GM23338 (cell line): ENCODE results near the gene ZNF516. TPM values are rescaled to one million over a fixed set of nuclear protein-coding genes. Genes with fewer than 3 reads are reported as not detected.

Source experiments
- ATAC-seq: fragments of 200-7000 bp; cut with Tn5 transposase; 3 replicates; pipeline ENCODE4 v1.9.1; 2020
- DNase-seq: peaks from one replicate; pipeline ENCODE4 v3.0.0-alpha.2; 2015; ENCODE audit warnings: low spot score
- H2AFZ ChIP-seq: fragments of 200-600 bp; sonication (generic); 2 replicates; pipeline ENCODE4 v1.8.0; 2016; ENCODE audit warnings: antibody characterized with exemption, mild to moderate bottlenecking, moderate library complexity
- H3F3A ChIP-seq: fragments of 200-600 bp; sonication (generic); replicated peaks from 2 replicates; pipeline ENCODE4 v1.8.0; 2017; ENCODE audit warnings: antibody characterized with exemption, mixed run types, low read depth
- H3K27ac ChIP-seq: fragments of 200-600 bp; sonication (generic); 2 replicates; pipeline ENCODE4 v1.6.1; 2016; ENCODE audit warnings: low read depth
- H3K27me3 ChIP-seq: fragments of 200-600 bp; sonication (generic); 2 replicates; pipeline ENCODE4 v1.8.0; 2016; ENCODE audit warnings: mild to moderate bottlenecking, mixed run types, moderate library complexity; ENCODE audit not compliant: insufficient read depth
- H3K36me3 ChIP-seq: fragments of 200-600 bp; sonication (generic); 2 replicates; pipeline ENCODE4 v1.8.0; 2016; ENCODE audit warnings: mild to moderate bottlenecking; ENCODE audit not compliant: insufficient read depth
- H3K4me1 ChIP-seq: fragments of 200-600 bp; sonication (generic); 2 replicates; pipeline ENCODE4 v1.8.0; 2016; ENCODE audit warnings: mild to moderate bottlenecking, moderate library complexity; ENCODE audit not compliant: insufficient read depth
- H3K4me2 ChIP-seq: fragments of 200-600 bp; sonication (generic); 2 replicates; pipeline ENCODE4 v1.7.1; 2017; ENCODE audit warnings: mixed run types
- H3K4me3 ChIP-seq: fragments of 200-600 bp; sonication (generic); 2 replicates; pipeline ENCODE4 v1.6.1; 2016; ENCODE audit warnings: mixed run types
- H3K79me2 ChIP-seq: fragments of 200-600 bp; sonication (generic); replicated peaks from 2 replicates; pipeline ENCODE4 v1.8.0; 2017; ENCODE audit warnings: mild to moderate bottlenecking; ENCODE audit not compliant: insufficient read depth
- H3K9me2 ChIP-seq: fragments of 200-600 bp; sonication (generic); 2 replicates; pipeline ENCODE4 v1.8.0; 2017; ENCODE audit not compliant: insufficient read depth
- H4K20me1 ChIP-seq: fragments of 200-600 bp; sonication (generic); replicated peaks from 2 replicates; pipeline ENCODE4 v1.8.0; 2017; ENCODE audit warnings: mild to moderate bottlenecking; ENCODE audit not compliant: insufficient read depth
- H3K27ac Mint-ChIP-seq: 2 replicates; pipeline ENCODE4 v1.8.0; 2020; ENCODE audit warnings: inconsistent platforms, mild to moderate bottlenecking, moderate library complexity, mixed read lengths
- H3K27me3 Mint-ChIP-seq: 3 replicates; pipeline ENCODE4 v1.8.0; 2022; ENCODE audit warnings: low read depth, mild to moderate bottlenecking, moderate library complexity, mixed read lengths, inconsistent platforms; ENCODE audit not compliant: insufficient read depth, poor library complexity
- H3K36me3 Mint-ChIP-seq: 3 replicates; pipeline ENCODE4 v1.8.0; 2021; ENCODE audit warnings: low read depth, mild to moderate bottlenecking, inconsistent platforms, moderate library complexity, mixed read lengths
- H3K4me1 Mint-ChIP-seq: 3 replicates; pipeline ENCODE4 v1.8.0; 2020; ENCODE audit warnings: mild to moderate bottlenecking, inconsistent platforms, mixed read lengths
- H3K4me3 Mint-ChIP-seq: 3 replicates; pipeline ENCODE4 v1.8.0; 2021; ENCODE audit warnings: moderate library complexity, mild to moderate bottlenecking, inconsistent platforms, mixed read lengths
- H3K9me3 Mint-ChIP-seq: 3 replicates; pipeline ENCODE4 v1.8.0; 2020; ENCODE audit warnings: moderate library complexity, mild to moderate bottlenecking, inconsistent platforms, mixed read lengths
- CREB1 ChIP-seq: fragments of 250-450 bp; sonication (Bioruptor Pico); IDR thresholded peaks from 2 replicates; pipeline ENCODE4 v1.5.0; 2020; ENCODE audit warnings: low read depth, mild to moderate bottlenecking, moderate library complexity
- CTCF ChIP-seq, 2 experiments: fragments of 200-600 bp in 1 of 2; sonication (generic) in 1 of 2; conservative IDR thresholded peaks; 2 replicates each; pipeline versions ENCODE4 v1.5.1 to v1.6.1; 2016 to 2017; ENCODE audit warnings: antibody characterized with exemption in 2 of 2, low read depth in 2 of 2, mild to moderate bottlenecking in 2 of 2, moderate library complexity in 1 of 2
- EZH2 ChIP-seq: fragments of 200-600 bp; sonication (generic); IDR thresholded peaks from one replicate; pipeline ENCODE4 v1.8.0; 2017; ENCODE audit warnings: antibody characterized with exemption, mild to moderate bottlenecking, low read depth; ENCODE audit not compliant: unreplicated experiment
- EZH2phosphoT487 ChIP-seq: fragments of 200-600 bp; sonication (generic); IDR thresholded peaks from one replicate; pipeline ENCODE4 v1.8.1; 2018; ENCODE audit warnings: antibody characterized with exemption; ENCODE audit not compliant: unreplicated experiment
- JUNB ChIP-seq: IDR thresholded peaks from one replicate; pipeline ENCODE4 v1.6.1; 2016; ENCODE audit warnings: antibody characterized with exemption; ENCODE audit not compliant: unreplicated experiment
- NANOG ChIP-seq: IDR thresholded peaks from 2 replicates; pipeline ENCODE4 v1.6.1; 2016; ENCODE audit warnings: antibody characterized with exemption, borderline replicate concordance
- POLR2AphosphoS5 ChIP-seq: IDR thresholded peaks from 2 replicates; pipeline ENCODE4 v1.6.1; 2016; ENCODE audit warnings: antibody characterized with exemption, low read depth
- STAT1 ChIP-seq: IDR thresholded peaks from one replicate; pipeline ENCODE4 v1.6.1; 2016; ENCODE audit warnings: antibody characterized with exemption; ENCODE audit not compliant: unreplicated experiment
- ZNF114 ChIP-seq: fragments of 250-450 bp; sonication (Bioruptor Pico); IDR thresholded peaks from 2 replicates; pipeline ENCODE4 v1.5.0; 2020; ENCODE audit warnings: mild to moderate bottlenecking, moderate library complexity
- ZNF331 ChIP-seq: fragments of 250-450 bp; sonication (Bioruptor Pico); IDR thresholded peaks from 2 replicates; pipeline ENCODE4 v1.5.0; 2020; ENCODE audit warnings: low read depth, mild to moderate bottlenecking, moderate library complexity
- polyA plus RNA-seq: library from polyadenylated mRNA; unstranded; fragments of >200 nt; fragmentation: Nextera tagmentation; extraction: Ambion mirVana; gene quantifications from 2 replicates; pipeline ENCODE4 v1.2.1, GENCODE V29; 2016
- total RNA-seq: library from RNA; depleted of rRNA; stranded (reverse); fragments of >200 nt; shearing (Covaris generic); gene quantifications from 2 replicates; pipeline ENCODE4 v1.2.3, GENCODE V29; 2014
- TF ChIP-seq, protein P1 (sequence below): fragments of 250-450 bp; sonication (Bioruptor Pico); IDR thresholded peaks from 2 replicates; pipeline ENCODE4 v1.5.0; 2020; ENCODE audit warnings: mild to moderate bottlenecking, moderate library complexity
- TF ChIP-seq, protein P2 (sequence below): IDR thresholded peaks from 2 replicates; pipeline ENCODE4 v1.6.1; 2016; ENCODE audit warnings: antibody characterized with exemption
- TF ChIP-seq, protein P3 (sequence below): IDR thresholded peaks from one replicate; pipeline ENCODE4 v1.6.1; 2018; ENCODE audit warnings: antibody characterized with exemption; ENCODE audit not compliant: unreplicated experiment

ZNF516 gene
- total and polyA plus RNA-seq, 2 experiments from 2014 or later: 11.9 to 24.2 TPM

DNA sequence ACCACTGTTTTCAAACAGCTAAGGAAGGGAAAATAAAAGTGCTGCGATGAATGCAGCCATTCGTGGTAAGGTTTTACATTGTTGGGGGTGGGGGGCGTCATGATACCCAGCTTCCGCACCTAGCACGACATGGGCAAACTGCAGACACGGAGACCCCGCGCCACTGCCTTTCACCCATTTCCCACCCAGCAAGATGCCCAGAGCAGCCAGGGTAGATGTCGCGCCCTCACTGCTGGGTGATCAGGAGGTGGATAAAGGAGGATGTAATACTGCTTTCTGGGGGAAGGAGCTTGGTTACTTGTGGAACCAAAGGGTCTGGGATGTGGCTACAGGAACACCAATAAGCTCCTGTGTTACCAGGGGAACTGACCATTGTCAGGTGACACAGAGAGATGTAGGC, 138.4 kb downstream of the ZNF516 start:
- H3K4me1 ChIP-seq: peaks cover 10% of the 10 kb centered on the region
- H3F3A ChIP-seq: no peaks in the 10 kb centered on the region
- ATAC-seq (no peak), DNase-seq (no peak)
- Mint-ChIP-seq H3K9me3 (peaks cover 10% of the 10 kb centered on the region; the same call in 2 of the 3 replicates), H3K4me1 (peaks cover 13% of the 10 kb centered on the region), H3K36me3 (peaks cover 27% of the 10 kb centered on the region), H3K4me3 (no peak overlapping the region), H3K27ac (no peak overlapping the region), H3K27me3 (no peaks in the 10 kb centered on the region)
- TF ChIP-seq ZNF114 (CRISPR knock-in tag) (no peak), CTCF (conservative IDR thresholded peaks at IDR 0.05; ENCODE audit: low read depth in 2 of 2) (no peak), EZH2 (no peak), CREB1 (CRISPR knock-in tag) (no peak), ZNF331 (no peak), STAT1 (no peak), EZH2phosphoT487 (no peak), NANOG (no peak), POLR2AphosphoS5 (no peak), JUNB (no peak)
- TF ChIP-seq, protein P1, sequence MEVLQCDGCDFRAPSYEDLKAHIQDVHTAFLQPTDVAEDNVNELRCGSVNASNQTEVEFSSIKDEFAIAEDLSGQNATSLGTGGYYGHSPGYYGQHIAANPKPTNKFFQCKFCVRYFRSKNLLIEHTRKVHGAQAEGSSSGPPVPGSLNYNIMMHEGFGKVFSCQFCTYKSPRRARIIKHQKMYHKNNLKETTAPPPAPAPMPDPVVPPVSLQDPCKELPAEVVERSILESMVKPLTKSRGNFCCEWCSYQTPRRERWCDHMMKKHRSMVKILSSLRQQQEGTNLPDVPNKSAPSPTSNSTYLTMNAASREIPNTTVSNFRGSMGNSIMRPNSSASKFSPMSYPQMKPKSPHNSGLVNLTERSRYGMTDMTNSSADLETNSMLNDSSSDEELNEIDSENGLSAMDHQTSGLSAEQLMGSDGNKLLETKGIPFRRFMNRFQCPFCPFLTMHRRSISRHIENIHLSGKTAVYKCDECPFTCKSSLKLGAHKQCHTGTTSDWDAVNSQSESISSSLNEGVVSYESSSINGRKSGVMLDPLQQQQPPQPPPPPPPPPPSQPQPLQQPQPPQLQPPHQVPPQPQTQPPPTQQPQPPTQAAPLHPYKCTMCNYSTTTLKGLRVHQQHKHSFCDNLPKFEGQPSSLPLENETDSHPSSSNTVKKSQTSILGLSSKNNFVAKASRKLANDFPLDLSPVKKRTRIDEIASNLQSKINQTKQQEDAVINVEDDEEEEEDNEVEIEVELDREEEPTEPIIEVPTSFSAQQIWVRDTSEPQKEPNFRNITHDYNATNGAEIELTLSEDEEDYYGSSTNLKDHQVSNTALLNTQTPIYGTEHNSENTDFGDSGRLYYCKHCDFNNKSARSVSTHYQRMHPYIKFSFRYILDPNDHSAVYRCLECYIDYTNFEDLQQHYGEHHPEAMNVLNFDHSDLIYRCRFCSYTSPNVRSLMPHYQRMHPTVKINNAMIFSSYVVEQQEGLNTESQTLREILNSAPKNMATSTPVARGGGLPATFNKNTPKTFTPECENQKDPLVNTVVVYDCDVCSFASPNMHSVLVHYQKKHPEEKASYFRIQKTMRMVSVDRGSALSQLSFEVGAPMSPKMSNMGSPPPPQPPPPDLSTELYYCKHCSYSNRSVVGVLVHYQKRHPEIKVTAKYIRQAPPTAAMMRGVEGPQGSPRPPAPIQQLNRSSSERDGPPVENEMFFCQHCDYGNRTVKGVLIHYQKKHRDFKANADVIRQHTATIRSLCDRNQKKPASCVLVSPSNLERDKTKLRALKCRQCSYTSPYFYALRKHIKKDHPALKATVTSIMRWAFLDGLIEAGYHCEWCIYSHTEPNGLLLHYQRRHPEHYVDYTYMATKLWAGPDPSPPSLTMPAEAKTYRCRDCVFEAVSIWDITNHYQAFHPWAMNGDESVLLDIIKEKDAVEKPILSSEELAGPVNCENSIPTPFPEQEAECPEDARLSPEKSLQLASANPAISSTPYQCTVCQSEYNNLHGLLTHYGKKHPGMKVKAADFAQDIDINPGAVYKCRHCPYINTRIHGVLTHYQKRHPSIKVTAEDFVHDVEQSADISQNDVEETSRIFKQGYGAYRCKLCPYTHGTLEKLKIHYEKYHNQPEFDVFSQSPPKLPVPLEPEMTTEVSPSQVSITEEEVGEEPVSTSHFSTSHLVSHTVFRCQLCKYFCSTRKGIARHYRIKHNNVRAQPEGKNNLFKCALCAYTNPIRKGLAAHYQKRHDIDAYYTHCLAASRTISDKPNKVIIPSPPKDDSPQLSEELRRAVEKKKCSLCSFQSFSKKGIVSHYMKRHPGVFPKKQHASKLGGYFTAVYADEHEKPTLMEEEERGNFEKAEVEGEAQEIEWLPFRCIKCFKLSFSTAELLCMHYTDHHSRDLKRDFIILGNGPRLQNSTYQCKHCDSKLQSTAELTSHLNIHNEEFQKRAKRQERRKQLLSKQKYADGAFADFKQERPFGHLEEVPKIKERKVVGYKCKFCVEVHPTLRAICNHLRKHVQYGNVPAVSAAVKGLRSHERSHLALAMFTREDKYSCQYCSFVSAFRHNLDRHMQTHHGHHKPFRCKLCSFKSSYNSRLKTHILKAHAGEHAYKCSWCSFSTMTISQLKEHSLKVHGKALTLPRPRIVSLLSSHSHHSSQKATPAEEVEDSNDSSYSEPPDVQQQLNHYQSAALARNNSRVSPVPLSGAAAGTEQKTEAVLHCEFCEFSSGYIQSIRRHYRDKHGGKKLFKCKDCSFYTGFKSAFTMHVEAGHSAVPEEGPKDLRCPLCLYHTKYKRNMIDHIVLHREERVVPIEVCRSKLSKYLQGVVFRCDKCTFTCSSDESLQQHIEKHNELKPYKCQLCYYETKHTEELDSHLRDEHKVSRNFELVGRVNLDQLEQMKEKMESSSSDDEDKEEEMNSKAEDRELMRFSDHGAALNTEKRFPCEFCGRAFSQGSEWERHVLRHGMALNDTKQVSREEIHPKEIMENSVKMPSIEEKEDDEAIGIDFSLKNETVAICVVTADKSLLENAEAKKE: no peak
- TF ChIP-seq, protein P2, sequence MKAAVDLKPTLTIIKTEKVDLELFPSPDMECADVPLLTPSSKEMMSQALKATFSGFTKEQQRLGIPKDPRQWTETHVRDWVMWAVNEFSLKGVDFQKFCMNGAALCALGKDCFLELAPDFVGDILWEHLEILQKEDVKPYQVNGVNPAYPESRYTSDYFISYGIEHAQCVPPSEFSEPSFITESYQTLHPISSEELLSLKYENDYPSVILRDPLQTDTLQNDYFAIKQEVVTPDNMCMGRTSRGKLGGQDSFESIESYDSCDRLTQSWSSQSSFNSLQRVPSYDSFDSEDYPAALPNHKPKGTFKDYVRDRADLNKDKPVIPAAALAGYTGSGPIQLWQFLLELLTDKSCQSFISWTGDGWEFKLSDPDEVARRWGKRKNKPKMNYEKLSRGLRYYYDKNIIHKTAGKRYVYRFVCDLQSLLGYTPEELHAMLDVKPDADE: no peak
- TF ChIP-seq, protein P3, sequence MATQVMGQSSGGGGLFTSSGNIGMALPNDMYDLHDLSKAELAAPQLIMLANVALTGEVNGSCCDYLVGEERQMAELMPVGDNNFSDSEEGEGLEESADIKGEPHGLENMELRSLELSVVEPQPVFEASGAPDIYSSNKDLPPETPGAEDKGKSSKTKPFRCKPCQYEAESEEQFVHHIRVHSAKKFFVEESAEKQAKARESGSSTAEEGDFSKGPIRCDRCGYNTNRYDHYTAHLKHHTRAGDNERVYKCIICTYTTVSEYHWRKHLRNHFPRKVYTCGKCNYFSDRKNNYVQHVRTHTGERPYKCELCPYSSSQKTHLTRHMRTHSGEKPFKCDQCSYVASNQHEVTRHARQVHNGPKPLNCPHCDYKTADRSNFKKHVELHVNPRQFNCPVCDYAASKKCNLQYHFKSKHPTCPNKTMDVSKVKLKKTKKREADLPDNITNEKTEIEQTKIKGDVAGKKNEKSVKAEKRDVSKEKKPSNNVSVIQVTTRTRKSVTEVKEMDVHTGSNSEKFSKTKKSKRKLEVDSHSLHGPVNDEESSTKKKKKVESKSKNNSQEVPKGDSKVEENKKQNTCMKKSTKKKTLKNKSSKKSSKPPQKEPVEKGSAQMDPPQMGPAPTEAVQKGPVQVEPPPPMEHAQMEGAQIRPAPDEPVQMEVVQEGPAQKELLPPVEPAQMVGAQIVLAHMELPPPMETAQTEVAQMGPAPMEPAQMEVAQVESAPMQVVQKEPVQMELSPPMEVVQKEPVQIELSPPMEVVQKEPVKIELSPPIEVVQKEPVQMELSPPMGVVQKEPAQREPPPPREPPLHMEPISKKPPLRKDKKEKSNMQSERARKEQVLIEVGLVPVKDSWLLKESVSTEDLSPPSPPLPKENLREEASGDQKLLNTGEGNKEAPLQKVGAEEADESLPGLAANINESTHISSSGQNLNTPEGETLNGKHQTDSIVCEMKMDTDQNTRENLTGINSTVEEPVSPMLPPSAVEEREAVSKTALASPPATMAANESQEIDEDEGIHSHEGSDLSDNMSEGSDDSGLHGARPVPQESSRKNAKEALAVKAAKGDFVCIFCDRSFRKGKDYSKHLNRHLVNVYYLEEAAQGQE: no peak
- no peaks in the 10 kb centered on the region for H3K27me3 ChIP-seq
- H2AFZ ChIP-seq: no peak overlapping the region
- no peak overlapping the region for H3K4me3 ChIP-seq
- no peaks in the 10 kb centered on the region for H3K36me3 ChIP-seq
- H3K4me2 ChIP-seq: no peak overlapping the region
- no peaks in the 10 kb centered on the region for H4K20me1 ChIP-seq
- H3K27ac ChIP-seq: no peak overlapping the region
- no peaks in the 10 kb centered on the region for H3K79me2 ChIP-seq
- H3K9me2 ChIP-seq: no peaks in the 10 kb centered on the region
